ENCODE results near the gene NLGN1. TPM values are rescaled to one million over a fixed set of nuclear protein-coding genes. Genes with fewer than 3 reads are reported as not detected.

NLGN1 gene
- total and polyA plus RNA-seq, 2 of the 8 experiments (the other 6 are each of a cell fraction or from before 2014, with no cell fraction given) = 7.8 to 14.8 TPM

DNA sequence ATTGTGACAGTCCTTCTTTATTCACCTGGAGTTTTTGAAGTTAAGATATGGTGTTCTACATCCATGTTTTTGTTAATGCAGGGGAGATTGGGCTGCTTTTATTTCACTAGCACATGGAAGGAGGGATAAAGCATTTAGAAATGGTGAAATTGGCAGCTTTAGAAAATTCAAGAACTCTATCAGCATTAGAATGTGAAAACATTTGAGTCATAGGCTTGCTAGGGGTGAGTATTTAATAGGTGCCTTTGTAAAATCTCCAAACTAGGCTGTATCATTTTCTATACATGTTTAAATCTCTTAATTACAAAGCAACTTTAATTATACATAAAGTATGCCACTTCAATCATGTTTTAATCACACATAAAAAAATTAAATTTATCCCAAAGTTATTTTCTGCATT, 12.9 kb downstream of the NLGN1 start:
- Histone ChIP-seq H2BK5ac (ENCODE audit: low read depth, low read length) (no peak overlapping the region; the same call in 1 of the 2 replicates), H3K18ac (ENCODE audit: extremely low read depth, low read length) (no peak overlapping the region)

More for the DNA sequence above, 12.9 kb downstream of the NLGN1 start:
- no peak for DNase-seq (ENCODE audit: low read depth in 1 of 2, low spot score in 2 of 2)
- no peak overlapping the region for H3K9ac ChIP-seq (replicated peaks in 1 of 4; ENCODE audit: extremely low read depth in 1 of 4, low read depth in 3 of 4, low read length in 3 of 4)
- no peak for FAIRE-seq
- no peak overlapping the region for H4K91ac ChIP-seq (replicated peaks; ENCODE audit: insufficient read length, low read length)
- H3K36me3 ChIP-seq (ENCODE audit: control insufficient read depth in 2 of 4, insufficient read depth in 4 of 4, low read length in 3 of 4) = no peaks in the 10 kb centered on the region
- no peak overlapping the region for H3K14ac ChIP-seq (ENCODE audit: insufficient read length)
- H4K5ac ChIP-seq (ENCODE audit: insufficient read length, low read depth, low read length) = no peak overlapping the region
- no peaks in the 10 kb centered on the region for H3K79me2 ChIP-seq (ENCODE audit: control insufficient read depth in 1 of 2, insufficient read depth in 2 of 2, low read length in 2 of 2)
- no peak overlapping the region for H4K8ac ChIP-seq (ENCODE audit: extremely low read depth, insufficient read depth, low read length)
- H3K79me1 ChIP-seq (ENCODE audit: low read depth, low read length) = no peaks in the 10 kb centered on the region
- no peaks in the 10 kb centered on the region for H4K20me1 ChIP-seq (replicated peaks in 1 of 2; ENCODE audit: control insufficient read depth in 1 of 2, insufficient read depth in 2 of 2, low read length in 2 of 2)
- CTCF ChIA-PET (ENCODE audit: partially characterized antibody) = interaction anchor here (0.6 to 1.4 kb wide), 7 partner anchors 19 to 423 kb away, joined by 3 to 4 read pairs (median 3); no protein-coding TSS in a partner anchor
- no peak overlapping the region for H3K27ac ChIP-seq (ENCODE audit: low read depth, low read length)
- no peak overlapping the region for H2BK20ac ChIP-seq (ENCODE audit: low read length)
- H3K56ac ChIP-seq (replicated peaks; ENCODE audit: insufficient read length, low read depth, low read length) = no peak overlapping the region
- no peak for TF ChIP-seq CEBPB (IDR thresholded peaks at IDR 0.05; ENCODE audit: low read depth, low read length)
- no peak overlapping the region for H2BK15ac ChIP-seq (ENCODE audit: low read length)
- peaks cover 0 to 12% (median 7%) of the 10 kb centered on the region in 4 experiments; a peak in 6 of 7 replicates for H3K4me1 ChIP-seq (replicated peaks in 1 of 4; ENCODE audit: control insufficient read depth in 3 of 4, insufficient read depth in 4 of 4, low read length in 3 of 4)
- no peak overlapping the region for H2AFZ ChIP-seq (ENCODE audit: low read length)
- H3K4ac ChIP-seq (replicated peaks; ENCODE audit: insufficient read length, low read depth, low read length) = no peak overlapping the region
- no peak overlapping the region for H2BK12ac ChIP-seq (ENCODE audit: low read depth, low read length)
- no peak overlapping the region for H3K23ac ChIP-seq (ENCODE audit: insufficient read length)
- H2AK5ac ChIP-seq (ENCODE audit: low read depth, low read length) = no peak overlapping the region
- no peaks in the 10 kb centered on the region for H3K9me3 ChIP-seq (ENCODE audit: insufficient read depth in 2 of 2, low read depth in 1 of 2, low read length in 1 of 2)
- POLR2A ChIA-PET (ENCODE audit: partially characterized antibody) = interaction anchor here (1.6 kb wide), 1 partner anchor 13 kb away, joined by 5 read pairs; the partner anchor contains the start of gene NLGN1
- H3K4me2 ChIP-seq (ENCODE audit: insufficient read depth in 1 of 2, low read depth in 2 of 2, low read length in 2 of 2) = no peak overlapping the region
- no peak overlapping the region for H2BK120ac ChIP-seq (replicated peaks; ENCODE audit: low read depth, low read length)
- no peaks in the 10 kb centered on the region for H3K23me2 ChIP-seq (ENCODE audit: low read depth, low read length)
- H3K4me3 ChIP-seq (ENCODE audit: extremely low read depth in 1 of 4, insufficient read depth in 2 of 4, low read depth in 3 of 4, low read length in 4 of 4) = no peak overlapping the region
- H3K27me3 ChIP-seq (replicated peaks in 1 of 4; ENCODE audit: control insufficient read depth in 3 of 4, extremely low read depth in 1 of 4, insufficient read depth in 3 of 4, low read length in 3 of 4) = no peaks in the 10 kb centered on the region
